Peyer's patch (tissue), 4 donors: Measurements from ENCODE around the gene SLC4A11.

ENCODE experiments used
- CTCF ChIP-seq, 6 experiments: fragments of 450-650 bp in 4 of 6; fragments of 200-600 bp in 2 of 6; sonication (generic) in 1 of 6; IDR thresholded peaks; one replicate each; pipeline ENCODE4 v1.5.1; 2017 to 2019; ENCODE audit warnings: antibody characterized with exemption in 6 of 6, mild to moderate bottlenecking in 3 of 6, moderate library complexity in 1 of 6
- POLR2A ChIP-seq, 2 donors: fragments of 450-650 bp; IDR thresholded peaks; one replicate each; pipeline ENCODE4 v1.5.1; 2017; ENCODE audit warnings: antibody characterized with exemption in 2 of 2, mild to moderate bottlenecking in 2 of 2, moderate library complexity in 2 of 2

- TF ChIP-seq CTCF (IDR thresholded peaks at IDR 0.05) (no peak), POLR2A (IDR thresholded peaks at IDR 0.05) (no peak)
These were observed 54.9 kb downstream of the SLC4A11 start for GRCh38 chr20:3183896-3184612.
